Measurements from ENCODE around the gene ITGB4. TPM values are rescaled to one million over a fixed set of nuclear protein-coding genes. Genes with fewer than 3 reads are reported as not detected.

Gene ITGB4
- total and polyA plus RNA-seq, 2 of the 13 experiments (the other 11 are each of a cell fraction or from before 2014, with no cell fraction given): 6.9 to 14.5 TPM

GRCh38 chr17:75720656-75721462, at the start of gene ITGB4 (continued):
- TF ChIP-seq AKNA (CRISPR knock-in tag; IDR thresholded peaks at IDR 0.05; ENCODE audit: borderline replicate concordance) (no peak), ZNF567 (CRISPR knock-in tag; IDR thresholded peaks at IDR 0.05; ENCODE audit: borderline replicate concordance) (no peak), ZNF260 (CRISPR knock-in tag; IDR thresholded peaks at IDR 0.05; ENCODE audit: borderline replicate concordance, low read depth) (no peak), TBX2 (CRISPR knock-in tag; IDR thresholded peaks at IDR 0.05; ENCODE audit: borderline replicate concordance) (peak; percentile 9; the same call in 1 of the 2 replicates), RARA (CRISPR knock-in tag; IDR thresholded peaks at IDR 0.05) (no peak), SP4 (CRISPR knock-in tag; IDR thresholded peaks at IDR 0.05) (0 out of 2 replicates have a peak, but pooled peaks have one; percentile 32), RBM22 (optimal IDR thresholded peaks at IDR 0.05; ENCODE audit: low read length) (no peak), KDM1A (CRISPR knock-in tag; IDR thresholded peaks at IDR 0.05) (no peak), PRDM4 (CRISPR knock-in tag; IDR thresholded peaks at IDR 0.05; ENCODE audit: borderline replicate concordance) (no peak), ZBTB49 (CRISPR knock-in tag; IDR thresholded peaks at IDR 0.05; ENCODE audit: borderline replicate concordance) (no peak), PRPF4 (IDR thresholded peaks at IDR 0.05; ENCODE audit: low read depth, low read length, poor library complexity, severe bottlenecking) (no peak), ZMYM3 (CRISPR knock-in tag; IDR thresholded peaks at IDR 0.05) (no peak), ZBTB7A (CRISPR knock-in tag; IDR thresholded peaks at IDR 0.05) (no peak), WIZ (CRISPR knock-in tag; IDR thresholded peaks at IDR 0.05) (no peak), NCOA1 (CRISPR knock-in tag; IDR thresholded peaks at IDR 0.05) (no peak), KDM3A (CRISPR knock-in tag; IDR thresholded peaks at IDR 0.05; ENCODE audit: low read depth) (no peak), ZNF83 (CRISPR knock-in tag; IDR thresholded peaks at IDR 0.05; ENCODE audit: borderline replicate concordance) (0 out of 2 replicates have a peak, but pooled peaks have one; percentile 33)
- TF ChIP-seq, protein P1, sequence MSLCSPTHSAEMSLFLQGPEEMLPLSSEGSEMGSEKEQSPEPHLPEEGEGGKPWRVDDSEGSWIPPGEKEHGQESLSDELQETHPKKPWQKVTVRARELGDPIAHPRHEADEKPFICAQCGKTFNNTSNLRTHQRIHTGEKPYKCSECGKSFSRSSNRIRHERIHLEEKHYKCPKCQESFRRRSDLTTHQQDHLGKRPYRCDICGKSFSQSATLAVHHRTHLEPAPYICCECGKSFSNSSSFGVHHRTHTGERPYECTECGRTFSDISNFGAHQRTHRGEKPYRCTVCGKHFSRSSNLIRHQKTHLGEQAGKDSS (CRISPR knock-in tag; IDR thresholded peaks at IDR 0.05; ENCODE audit: borderline replicate concordance, low read depth): no peak
